Measurements from ENCODE around the gene MEMO1.

GRCh38 chr2:31888550-31888949, 122.3 kb downstream of the MEMO1 start:
- TF ChIP-seq ZNF274 (IDR thresholded peaks at IDR 0.05; ENCODE audit: low read depth, low read length) (no peak), CTCF (IDR thresholded peaks at IDR 0.05 in 2 of 3, conservative IDR thresholded peaks at IDR 0.05 in 1 of 3; ENCODE audit: borderline replicate concordance in 1 of 3, insufficient read depth in 1 of 3, low read depth in 2 of 3, low read length in 2 of 3) (no peak), SIN3A (IDR thresholded peaks at IDR 0.05; ENCODE audit: low read depth) (no peak), SP1 (IDR thresholded peaks at IDR 0.05; ENCODE audit: low read depth) (no peak), POLR2A (IDR thresholded peaks at IDR 0.05; ENCODE audit: borderline replicate concordance, extremely low read depth, insufficient read depth, insufficient read length) (no peak)

Measured in HCT116 (cell line).